HepG2 (cell line): Measurements from ENCODE around the gene SCAF4. TPM values are rescaled to one million over a fixed set of nuclear protein-coding genes. Genes with fewer than 3 reads are reported as not detected.
A peak's percentile ranks its signal among the peaks of the same experiment; 100 is the strongest.

ENCODE experiments used
- ATAD3A ChIP-seq: sonication (generic); formaldehyde crosslinking; IDR thresholded peaks from 2 replicates; pipeline ENCODE4 v1.4.0; 2020; ENCODE audit warnings: missing genetic modification reagents
- ATF1 ChIP-seq: IDR thresholded peaks from 2 replicates; pipeline ENCODE4 v1.6.1; 2016; ENCODE audit warnings: mild to moderate bottlenecking, control low read depth
- GFI1 ChIP-seq: sonication (generic); formaldehyde crosslinking; IDR thresholded peaks from 2 replicates; pipeline ENCODE4 v1.5.0; 2020; ENCODE audit warnings: missing genetic modification reagents, mild to moderate bottlenecking, borderline replicate concordance
- GTF3A ChIP-seq: sonication (generic); formaldehyde crosslinking; conservative IDR thresholded peaks from 2 replicates; pipeline ENCODE4 v1.4.0; 2020; ENCODE audit warnings: mild to moderate bottlenecking, missing genetic modification reagents
- HINFP ChIP-seq: sonication (generic); formaldehyde crosslinking; IDR thresholded peaks from 2 replicates; pipeline ENCODE4 v1.4.0; 2020; ENCODE audit warnings: low read depth, mild to moderate bottlenecking, missing genetic modification reagents
- HNF1B ChIP-seq: sonication (generic); formaldehyde crosslinking; IDR thresholded peaks from 2 replicates; pipeline ENCODE4 v1.5.1; 2020; ENCODE audit warnings: mild to moderate bottlenecking, moderate library complexity, missing genetic modification reagents
- IKZF5 ChIP-seq: IDR thresholded peaks from 2 replicates; pipeline ENCODE4 v1.6.1; 2018; ENCODE audit warnings: missing genetic modification reagents, mild to moderate bottlenecking, missing compliant biosample characterization
- MAFK ChIP-seq, 2 experiments: IDR thresholded peaks in 1 of 2; conservative IDR thresholded peaks in 1 of 2; 2 replicates each; pipeline ENCODE4 v1.6.1; 2011; ENCODE audit warnings: improper control_type of control experiment in 2 of 2, low read length in 2 of 2
- NFIB ChIP-seq: sonication (generic); formaldehyde crosslinking; IDR thresholded peaks from 2 replicates; pipeline ENCODE4 v1.9.0; 2021; ENCODE audit warnings: missing genetic modification reagents, mild to moderate bottlenecking, borderline replicate concordance
- SNRNP70 ChIP-seq: fragments of 200-400 bp; formaldehyde crosslinking; IDR thresholded peaks from 2 replicates; pipeline ENCODE4 v1.6.1; 2017; ENCODE audit warnings: mild to moderate bottlenecking, low read depth, low read length, moderate library complexity
- TCF7L2 ChIP-seq: IDR thresholded peaks from 2 replicates; pipeline ENCODE4 v1.6.1; 2011; ENCODE audit warnings: mild to moderate bottlenecking, low read depth, low read length, moderate library complexity
- TP53 ChIP-seq: sonication (generic); formaldehyde crosslinking; conservative IDR thresholded peaks from 2 replicates; pipeline ENCODE4 v1.4.0; 2020; ENCODE audit warnings: missing genetic modification reagents
- ZBTB42 ChIP-seq: sonication (generic); formaldehyde crosslinking; IDR thresholded peaks from 2 replicates; pipeline ENCODE4 v1.5.0; 2020; ENCODE audit warnings: mild to moderate bottlenecking, missing genetic modification reagents
- ZMAT3 ChIP-seq: sonication (generic); formaldehyde crosslinking; conservative IDR thresholded peaks from 2 replicates; pipeline ENCODE4 v1.7.0; 2021; ENCODE audit warnings: missing genetic modification reagents
- ZMYM3 ChIP-seq: sonication (generic); formaldehyde crosslinking; IDR thresholded peaks from 2 replicates; pipeline ENCODE4 v1.5.1; 2020; ENCODE audit warnings: mild to moderate bottlenecking, missing genetic modification reagents
- ZNF296 ChIP-seq: sonication (generic); formaldehyde crosslinking; conservative IDR thresholded peaks from 2 replicates; pipeline ENCODE4 v1.5.0; 2020; ENCODE audit warnings: mild to moderate bottlenecking, missing genetic modification reagents
- ZNF343 ChIP-seq: sonication (generic); formaldehyde crosslinking; IDR thresholded peaks from 2 replicates; pipeline ENCODE4 v1.4.0; 2020; ENCODE audit warnings: mild to moderate bottlenecking, missing genetic modification reagents
- ZNF513 ChIP-seq: sonication (generic); formaldehyde crosslinking; conservative IDR thresholded peaks from 2 replicates; pipeline ENCODE4 v1.5.0; 2020; ENCODE audit warnings: missing genetic modification reagents
- ZNF562 ChIP-seq: sonication (generic); formaldehyde crosslinking; IDR thresholded peaks from 2 replicates; pipeline ENCODE4 v1.8.0; 2022; ENCODE audit warnings: missing genetic modification reagents, borderline replicate concordance
- ZNF563 ChIP-seq: sonication (generic); formaldehyde crosslinking; IDR thresholded peaks from 2 replicates; pipeline ENCODE4 v1.8.0; 2022; ENCODE audit warnings: mild to moderate bottlenecking, moderate library complexity, missing genetic modification reagents
- ZNF740 ChIP-seq: sonication (generic); formaldehyde crosslinking; IDR thresholded peaks from 2 replicates; pipeline ENCODE4 v1.4.0; 2020; ENCODE audit warnings: missing genetic modification reagents
- ZNF770 ChIP-seq: sonication (generic); formaldehyde crosslinking; IDR thresholded peaks from 2 replicates; pipeline ENCODE4 v1.5.0; 2020; ENCODE audit warnings: mild to moderate bottlenecking, missing genetic modification reagents
- polyA plus RNA-seq, 8 experiments: library from polyadenylated mRNA; depleted of rRNA in 3 of 8; stranded (reverse) in 7 of 8; unstranded in 1 of 8; fragments of >200 nt; fragmentation: Illumina TruSeq in 4 of 8; extraction: Trizol in 4 of 8; gene quantifications; 2 replicates each; pipeline versions ENCODE4 v1.2.1 to v1.2.3, GENCODE V29; 2011 to 2016; ENCODE audit warnings: low read depth in 4 of 8, missing spikeins in 1 of 8, mixed read lengths in 1 of 8; ENCODE audit not compliant: insufficient read depth in 1 of 8
- total RNA-seq, 5 experiments: library from RNA; depleted of rRNA; stranded (reverse); fragments of >200 nt; fragmentation: Illumina TruSeq; extraction: Trizol; gene quantifications; 2 replicates each; pipeline ENCODE4 v1.2.3, GENCODE V29; 2016; ENCODE audit warnings: low read depth in 1 of 5

SCAF4 gene
- total and polyA plus RNA-seq, 2 of the 13 experiments (the other 11 are each of a cell fraction or from before 2014, with no cell fraction given), result 9.1 to 11.5 TPM

- TF ChIP-seq IKZF5 (peak; percentile 19; the same call in 1 of the 2 replicates), ZMYM3 (CRISPR knock-in tag) (no peak), ZBTB42 (CRISPR knock-in tag) (no peak), SNRNP70 (no peak), TCF7L2 (no peak), ATAD3A (no peak), ZNF740 (0 out of 2 replicates have a peak, but pooled peaks have one; percentile 3), HNF1B (peak; percentile 50; the same call in 1 of the 2 replicates), ZNF770 (CRISPR knock-in tag) (no peak; the same call in 1 of the 2 replicates), GFI1 (CRISPR knock-in tag) (0 out of 2 replicates have a peak, but pooled peaks have one; percentile 28), ZNF563 (CRISPR knock-in tag) (peak; percentile 89), MAFK (conservative IDR thresholded peaks at IDR 0.05 in 1 of 2, IDR thresholded peaks at IDR 0.05 in 1 of 2; ENCODE audit: low read length in 2 of 2) (no peak), ZNF562 (CRISPR knock-in tag) (no peak), ZNF296 (CRISPR knock-in tag) (no peak), ZNF343 (CRISPR knock-in tag) (no peak), ATF1 (CRISPR knock-in tag) (no peak), NFIB (CRISPR knock-in tag) (no peak), TP53 (no peak), GTF3A (CRISPR knock-in tag) (no peak), ZNF513 (CRISPR knock-in tag) (no peak), HINFP (CRISPR knock-in tag) (no peak), ZMAT3 (CRISPR knock-in tag) (peak; percentile 74)
Observed at GRCh38 chr21:31731857-31732596, at the start of gene SCAF4 (continued).
